HG02973 (cell line): ENCODE data around the gene UQCRC2.
"Not testable (repeated sequence)": the region's sequence is repeated elsewhere in the genome, so short reads cannot be mapped to it uniquely, and the experiment has no call there.

Source experiments
- ATAC-seq: cut with Tn5 transposase; IDR thresholded peaks from one replicate; pipeline ENCODE4 v1.9.1; 2021; ENCODE audit warnings: moderate library complexity; ENCODE audit not compliant: unreplicated experiment

UQCRC2 gene

DNA sequence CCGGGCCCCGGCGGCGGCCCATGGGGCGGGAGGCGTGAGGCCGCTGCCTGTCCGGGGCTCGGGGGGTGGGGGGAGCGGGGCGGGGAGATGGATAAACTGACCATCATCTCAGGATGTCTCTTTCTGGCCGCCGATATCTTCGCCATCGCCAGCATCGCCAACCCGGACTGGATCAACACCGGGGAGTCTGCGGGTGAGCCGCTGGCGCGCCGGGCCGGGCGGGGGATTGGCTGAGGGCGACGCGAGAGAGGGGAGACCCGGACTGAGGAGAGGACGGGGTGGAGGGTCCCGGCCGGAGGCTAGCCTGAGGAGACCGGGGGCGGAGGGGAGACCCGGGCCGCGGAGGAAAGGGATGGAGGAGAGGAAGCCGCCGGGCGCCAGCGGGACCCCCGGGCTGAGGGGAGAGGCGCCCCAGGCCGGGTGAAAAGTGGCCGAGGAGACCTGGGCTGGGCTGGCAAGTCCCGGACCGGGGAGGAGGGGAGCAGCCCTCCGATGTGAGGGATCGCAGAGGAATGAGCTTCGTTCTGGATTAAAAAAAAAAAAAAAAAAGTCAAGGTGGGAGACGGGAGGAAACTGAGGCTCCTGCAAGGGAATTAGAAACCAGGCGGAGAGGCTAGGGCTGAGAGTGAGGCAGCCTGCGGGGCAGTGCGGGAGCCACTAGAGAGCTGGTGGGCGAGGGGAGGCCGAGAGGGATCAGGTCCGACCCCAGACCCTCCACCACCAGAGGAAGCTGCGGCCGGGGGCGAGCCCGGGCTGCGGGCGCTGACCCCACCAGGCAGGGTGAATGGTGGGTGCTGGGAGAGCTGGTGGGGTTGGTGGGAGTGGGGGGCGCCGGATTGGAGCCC is 55.3 kb downstream of the UQCRC2 start:
- ATAC-seq = no peak

DNA sequence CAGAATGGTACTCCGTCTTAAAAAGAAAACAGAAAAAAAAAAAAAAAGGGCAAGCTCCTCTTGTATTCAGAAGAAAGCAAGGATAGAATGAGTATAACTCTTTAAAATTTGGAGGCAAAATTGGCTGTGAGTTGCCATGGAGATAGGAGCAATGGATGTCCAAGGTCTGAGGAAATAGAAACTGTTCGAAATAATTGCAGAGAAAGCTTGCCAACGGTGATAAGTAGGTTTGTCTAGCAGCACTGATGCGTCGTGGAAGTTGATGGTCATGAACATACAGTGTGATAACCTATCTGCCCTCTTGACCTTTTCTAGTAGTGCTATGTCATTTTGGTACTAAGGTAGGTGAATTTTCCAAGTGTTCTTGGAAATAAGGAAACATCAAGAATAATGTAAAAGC is 57.7 kb downstream of the UQCRC2 start:
- no peak for ATAC-seq

DNA sequence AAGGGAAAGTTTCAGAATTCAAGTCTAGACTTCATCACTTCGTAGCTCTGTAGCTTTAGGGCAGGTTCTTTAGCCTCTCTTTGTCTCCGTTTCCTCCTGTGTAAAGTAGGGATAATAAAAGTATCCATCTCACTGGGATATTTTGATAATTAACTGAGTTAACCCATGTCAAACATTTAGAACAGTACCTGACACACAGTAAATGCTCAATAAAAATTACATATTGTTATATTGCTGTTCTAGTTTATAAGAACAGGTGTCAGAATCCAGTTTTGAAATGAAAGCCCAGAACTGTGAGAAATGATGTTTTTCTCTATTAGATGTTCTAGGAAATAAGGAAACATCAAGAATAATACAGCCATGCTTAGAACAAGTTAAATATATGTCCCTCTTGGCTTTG is 59.1 kb downstream of the UQCRC2 start:
- ATAC-seq = no peak

DNA sequence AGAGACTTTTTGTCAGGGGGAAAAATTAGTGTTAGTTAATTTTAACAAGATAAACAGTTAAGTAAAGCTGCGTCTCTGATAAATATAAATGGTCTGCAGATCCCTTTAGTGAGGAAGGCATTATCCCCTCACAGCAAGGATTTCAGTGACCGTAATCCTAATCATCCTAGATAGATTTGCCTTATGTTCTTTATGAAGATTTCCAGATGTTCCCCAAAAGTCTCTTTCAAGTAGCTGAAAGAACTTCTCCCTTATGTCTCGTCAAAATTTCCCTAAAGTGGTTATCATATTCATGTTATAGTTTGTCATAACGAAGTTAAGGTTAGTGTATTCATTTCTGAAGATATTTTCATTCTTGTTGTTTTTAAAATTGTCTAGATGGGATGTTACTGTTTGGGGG is 60.3 kb downstream of the UQCRC2 start:
- ATAC-seq = no peak

- ATAC-seq = no peak
Observed at GRCh38 chr16:22014271-22014873, 61.2 kb downstream of the UQCRC2 start.

DNA sequence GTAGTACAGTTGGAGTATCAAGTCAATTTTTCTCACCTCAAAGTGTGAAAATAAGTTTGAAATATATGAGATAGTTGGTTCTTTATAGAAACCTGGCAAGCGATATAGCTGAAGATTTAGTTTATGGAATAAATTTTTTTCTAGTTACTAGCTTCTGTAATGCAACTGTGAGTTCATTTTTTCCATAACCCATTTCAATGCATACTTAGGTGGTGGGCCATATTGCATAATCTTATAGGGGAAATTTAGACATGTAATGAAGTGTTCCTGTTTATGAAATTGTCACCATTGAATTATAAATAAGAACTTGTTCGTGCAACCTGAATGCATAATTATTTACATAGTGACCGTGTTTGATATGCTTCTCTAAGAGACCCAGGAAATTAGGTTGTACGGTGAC is 63.8 kb downstream of the UQCRC2 start:
- ATAC-seq = no peak

DNA sequence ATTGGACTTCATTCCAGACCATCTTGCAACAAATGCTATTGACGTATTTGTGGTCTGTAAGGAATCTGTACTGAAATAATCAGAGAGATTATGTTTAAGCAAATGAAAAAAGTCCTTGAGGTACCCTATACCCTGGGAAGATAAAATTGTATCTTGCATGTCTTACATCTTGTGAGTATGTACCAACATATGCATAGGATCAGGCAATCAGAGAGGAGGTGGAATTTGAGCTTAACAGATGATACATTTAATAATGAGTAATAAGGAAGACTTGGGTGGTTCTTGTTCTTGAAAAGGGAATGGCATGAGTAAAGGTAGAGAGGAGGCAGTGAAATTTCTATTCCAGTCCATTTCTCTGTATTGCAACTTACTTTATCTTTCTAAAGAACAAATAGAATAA is 65.4 kb downstream of the UQCRC2 start:
- no peak for ATAC-seq

DNA sequence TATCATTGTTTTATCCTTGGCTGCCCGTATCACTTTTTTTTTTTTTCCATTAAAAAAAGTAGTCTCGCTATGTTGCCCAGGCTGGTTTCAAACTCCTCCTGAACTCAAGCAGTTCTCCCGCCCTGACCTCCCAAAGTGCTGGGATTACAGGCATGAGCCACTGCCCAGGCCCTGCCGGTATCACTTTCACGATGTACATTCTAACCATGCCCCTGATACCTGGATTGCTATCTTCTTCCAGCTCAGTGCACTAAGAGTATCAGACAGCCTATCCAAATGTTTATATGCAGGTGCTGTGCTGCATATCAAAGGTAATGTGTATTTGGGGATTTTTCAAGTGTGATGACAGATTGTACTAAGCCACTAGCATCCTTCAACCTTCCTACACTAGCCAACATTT is 69.0 kb downstream of the UQCRC2 start:
- no peak for ATAC-seq

DNA sequence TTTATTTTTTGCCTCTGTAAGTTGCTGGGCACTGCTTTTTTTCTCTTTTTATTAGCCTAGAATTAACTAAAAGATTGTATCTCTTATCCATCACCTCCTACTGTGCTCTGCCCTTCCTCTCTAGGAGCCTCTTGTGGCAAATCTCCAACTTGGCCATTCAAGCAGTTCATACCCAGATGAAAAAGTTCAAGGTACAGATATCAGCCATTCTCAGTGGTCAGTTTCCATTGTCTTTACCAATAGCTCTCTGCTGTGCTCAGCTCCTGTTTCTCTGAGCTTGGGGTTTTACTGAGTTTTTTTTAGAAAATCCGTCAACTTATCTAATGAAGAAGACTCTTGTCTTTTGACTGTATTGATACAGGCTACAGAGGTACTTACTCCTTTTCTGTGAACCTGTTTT is 70.3 kb downstream of the UQCRC2 start:
- ATAC-seq = no peak

- not testable (repeated sequence) for ATAC-seq
Observed at GRCh38 chr16:22024785-22025184, 71.6 kb downstream of the UQCRC2 start.

DNA sequence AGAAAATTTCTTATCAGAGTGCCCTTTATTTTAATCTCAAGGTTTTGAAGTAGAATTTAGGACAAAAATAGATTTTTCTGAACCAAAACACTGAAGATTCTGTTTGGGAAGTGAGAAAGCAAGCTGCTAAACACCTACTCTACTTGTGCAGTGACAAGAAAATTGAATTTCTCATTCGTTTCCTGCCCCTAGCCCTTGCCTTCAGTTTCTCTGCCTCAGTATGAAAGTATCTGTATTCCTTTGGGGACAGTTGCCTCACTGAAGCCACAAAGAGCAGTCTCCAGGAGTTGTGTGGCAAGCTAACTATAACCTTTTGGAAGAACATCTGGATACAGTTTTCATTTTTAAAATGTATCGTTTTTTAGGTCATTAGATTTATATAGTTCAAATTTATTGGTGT is 74.5 kb downstream of the UQCRC2 start:
- ATAC-seq = no peak

DNA sequence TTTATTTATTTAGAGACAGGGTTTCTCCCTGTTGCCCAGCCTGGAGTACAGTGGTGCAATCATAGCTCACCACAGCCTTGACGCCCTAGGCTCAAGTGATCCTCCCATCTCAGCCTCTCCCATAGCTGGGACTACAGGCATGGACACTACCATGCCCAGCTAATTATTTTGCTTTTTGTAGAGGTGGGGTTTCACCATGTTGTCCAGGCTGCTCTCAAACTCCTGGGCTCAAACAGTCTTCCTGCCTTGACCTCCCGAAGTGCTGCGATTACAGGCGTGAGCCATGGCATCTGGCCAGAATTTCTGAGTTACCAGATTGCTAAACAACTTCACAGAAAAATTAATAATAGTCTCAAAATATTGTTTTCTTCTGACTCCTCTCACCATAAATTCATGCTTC is 76.5 kb downstream of the UQCRC2 start:
- no peak for ATAC-seq

DNA sequence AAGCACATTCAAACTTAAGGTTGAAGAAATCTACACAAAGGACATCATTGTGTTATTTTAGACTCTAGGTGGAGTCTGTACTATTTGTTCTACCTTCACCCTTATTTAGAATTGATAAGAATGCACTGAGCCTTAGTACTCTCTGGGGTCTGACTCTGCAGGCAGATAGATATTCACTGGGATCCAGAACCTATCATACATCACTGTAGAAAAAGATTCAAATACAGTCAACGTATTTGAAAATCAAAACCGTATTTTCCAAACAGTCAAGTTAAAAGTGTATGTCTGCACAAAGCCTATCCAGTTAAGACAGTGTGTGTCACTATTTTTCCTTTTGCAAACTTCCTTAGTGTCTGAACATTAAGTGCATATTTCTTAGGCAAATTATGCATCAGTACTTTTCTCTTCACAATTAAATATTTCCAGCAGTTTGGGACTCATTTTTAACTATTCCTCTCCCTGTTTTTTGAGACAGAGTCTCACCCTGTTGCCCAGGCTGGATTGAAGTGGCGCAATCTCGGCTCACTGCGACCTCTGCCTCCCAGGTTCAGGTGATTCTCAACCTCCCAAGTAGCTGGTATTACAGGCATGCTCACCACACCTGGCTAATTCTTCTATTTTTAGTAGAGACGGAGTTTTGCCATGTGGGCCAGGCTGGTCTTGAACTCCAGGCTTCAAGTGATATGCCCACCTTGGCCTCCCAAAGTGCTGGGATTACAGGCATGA is 77.1 kb downstream of the UQCRC2 start:
- ATAC-seq = no peak

DNA sequence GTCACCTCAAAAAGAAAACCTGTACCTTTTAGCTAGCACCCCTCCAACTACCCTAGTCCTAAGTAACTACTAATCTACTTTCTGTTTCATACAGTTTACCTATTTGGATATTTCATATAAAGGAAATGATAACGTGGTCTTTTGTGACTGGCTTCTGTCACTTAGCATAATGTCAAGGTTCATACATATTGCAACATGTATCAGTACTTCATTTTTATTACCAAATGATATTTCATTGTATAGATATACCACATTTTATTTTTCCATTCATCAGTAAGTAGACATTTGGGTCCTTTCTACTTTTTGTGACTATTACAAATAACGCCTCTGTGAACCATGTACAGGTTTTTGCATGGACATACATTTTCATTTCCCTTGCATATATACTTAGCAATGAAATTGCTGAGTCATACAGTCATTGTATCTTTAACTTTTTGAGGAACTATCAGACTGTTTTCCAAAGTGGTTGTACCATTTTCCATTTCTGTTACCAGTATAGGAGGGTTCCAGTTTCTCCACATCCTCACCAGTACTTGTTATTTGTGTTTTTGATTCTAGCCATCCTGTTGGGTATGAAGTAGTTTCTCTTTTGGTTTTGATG is 78.4 kb downstream of the UQCRC2 start:
- no peak for ATAC-seq
